Cardiac fibroblast (primary cell): ENCODE results near the gene BRMS1L.

Source experiments
- DNase-seq, 2 donors: peaks; one replicate each; pipeline versions ENCODE4 v3.0.0 to v3.0.0-alpha.2; 2010; ENCODE audit warnings: low read depth in 2 of 2
- H3K4me3 ChIP-seq, 2 donors: replicated peaks in 1 of 2; 1 replicate in 1 of 2; 2 replicates in 1 of 2; pipeline ENCODE4 v1.5.1; 2011; ENCODE audit warnings: low read depth in 2 of 2, low read length in 2 of 2, mild to moderate bottlenecking in 2 of 2, moderate library complexity in 1 of 2
- TF ChIP-seq, protein P1 (sequence below): IDR thresholded peaks from one replicate; pipeline ENCODE4 v1.5.1; 2011; ENCODE audit warnings: low read depth, mild to moderate bottlenecking, low read length, inconsistent platforms

The BRMS1L gene

DNA sequence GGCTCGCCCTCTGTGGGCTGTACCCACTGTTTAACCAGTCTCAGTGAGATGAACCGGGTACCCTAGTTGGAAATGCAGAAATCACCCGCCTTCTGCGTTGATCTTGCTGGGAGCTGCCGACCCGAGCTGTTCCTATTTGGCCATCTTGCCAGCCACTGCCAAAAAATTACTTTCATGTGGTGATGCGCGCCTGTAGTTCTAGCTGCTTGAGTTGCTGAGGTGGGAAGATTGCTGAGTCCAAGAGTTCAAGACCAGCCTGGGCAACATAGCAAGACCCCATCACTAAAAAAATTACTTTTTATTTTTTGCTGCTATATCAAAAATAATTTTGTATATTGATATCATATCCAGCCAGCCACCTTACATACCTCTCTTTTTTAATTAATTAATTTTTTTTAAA is 18.4 kb downstream of the BRMS1L start:
- TF ChIP-seq, protein P1, sequence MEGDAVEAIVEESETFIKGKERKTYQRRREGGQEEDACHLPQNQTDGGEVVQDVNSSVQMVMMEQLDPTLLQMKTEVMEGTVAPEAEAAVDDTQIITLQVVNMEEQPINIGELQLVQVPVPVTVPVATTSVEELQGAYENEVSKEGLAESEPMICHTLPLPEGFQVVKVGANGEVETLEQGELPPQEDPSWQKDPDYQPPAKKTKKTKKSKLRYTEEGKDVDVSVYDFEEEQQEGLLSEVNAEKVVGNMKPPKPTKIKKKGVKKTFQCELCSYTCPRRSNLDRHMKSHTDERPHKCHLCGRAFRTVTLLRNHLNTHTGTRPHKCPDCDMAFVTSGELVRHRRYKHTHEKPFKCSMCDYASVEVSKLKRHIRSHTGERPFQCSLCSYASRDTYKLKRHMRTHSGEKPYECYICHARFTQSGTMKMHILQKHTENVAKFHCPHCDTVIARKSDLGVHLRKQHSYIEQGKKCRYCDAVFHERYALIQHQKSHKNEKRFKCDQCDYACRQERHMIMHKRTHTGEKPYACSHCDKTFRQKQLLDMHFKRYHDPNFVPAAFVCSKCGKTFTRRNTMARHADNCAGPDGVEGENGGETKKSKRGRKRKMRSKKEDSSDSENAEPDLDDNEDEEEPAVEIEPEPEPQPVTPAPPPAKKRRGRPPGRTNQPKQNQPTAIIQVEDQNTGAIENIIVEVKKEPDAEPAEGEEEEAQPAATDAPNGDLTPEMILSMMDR = no peak
- H3K4me3 ChIP-seq = no peak overlapping the region
- DNase-seq = no peak

DNA sequence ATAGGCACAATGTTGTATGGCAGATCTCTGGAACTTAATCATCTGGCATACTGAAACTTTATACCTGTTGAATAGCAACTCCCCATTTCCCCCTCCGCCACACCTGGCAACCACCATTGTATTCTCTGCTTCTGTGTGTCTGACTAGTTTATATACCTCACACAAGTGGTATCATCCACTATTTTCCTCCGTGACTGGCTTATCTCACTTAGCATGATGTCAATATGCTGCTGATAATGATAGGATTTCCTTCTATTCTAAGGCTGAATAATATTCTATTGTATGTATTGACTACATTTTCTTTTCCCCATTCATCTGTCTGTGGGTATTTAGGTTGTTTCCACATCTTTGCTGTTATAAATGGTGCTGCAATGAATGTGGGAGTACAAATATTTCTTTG is 21.5 kb downstream of the BRMS1L start:
- H3K4me3 ChIP-seq = no peak overlapping the region
- no peak for DNase-seq
- TF ChIP-seq, protein P1 = no peak

DNA sequence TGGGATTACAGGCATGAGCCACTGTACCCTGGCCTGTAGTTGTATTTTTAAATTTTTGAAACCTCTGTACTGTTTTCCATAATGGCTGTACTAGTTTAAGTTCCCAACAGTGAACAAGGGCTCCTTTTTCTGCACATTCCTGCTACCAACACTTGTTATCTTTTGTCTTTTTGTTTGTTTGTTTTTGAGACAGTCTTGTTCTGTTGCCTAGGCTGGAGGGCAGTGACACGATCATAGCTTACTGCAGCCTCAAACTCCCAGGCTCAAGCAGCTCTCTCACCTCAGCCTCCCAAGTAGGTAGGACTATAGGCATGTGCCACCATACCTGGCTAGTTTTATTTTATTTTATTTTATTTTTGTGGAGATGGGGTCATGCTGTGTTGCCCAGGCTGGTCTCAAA is 23.0 kb downstream of the BRMS1L start:
- no peak for DNase-seq
- TF ChIP-seq, protein P1 = no peak
- no peak overlapping the region for H3K4me3 ChIP-seq

DNA sequence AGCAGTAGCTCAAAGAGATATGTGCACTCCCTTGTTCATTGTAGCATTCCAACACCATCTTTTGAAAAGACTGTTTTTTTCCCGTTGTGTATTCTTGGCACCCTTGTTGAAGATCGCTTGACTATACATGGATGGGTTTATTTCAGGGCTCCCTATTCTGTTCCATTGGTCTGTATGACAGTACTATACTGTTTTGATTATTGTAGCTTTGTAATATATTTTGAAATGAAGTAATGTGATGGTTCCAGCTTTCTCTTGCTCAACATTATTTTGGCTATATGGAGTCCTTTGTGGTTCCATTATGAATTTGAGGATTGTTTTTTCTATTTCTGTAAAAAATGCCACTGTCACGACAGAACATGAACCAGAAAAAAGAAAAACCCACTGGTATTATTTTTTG is 25.7 kb downstream of the BRMS1L start:
- no peak for DNase-seq
- no peak overlapping the region for H3K4me3 ChIP-seq
- TF ChIP-seq, protein P1 = no peak

DNA sequence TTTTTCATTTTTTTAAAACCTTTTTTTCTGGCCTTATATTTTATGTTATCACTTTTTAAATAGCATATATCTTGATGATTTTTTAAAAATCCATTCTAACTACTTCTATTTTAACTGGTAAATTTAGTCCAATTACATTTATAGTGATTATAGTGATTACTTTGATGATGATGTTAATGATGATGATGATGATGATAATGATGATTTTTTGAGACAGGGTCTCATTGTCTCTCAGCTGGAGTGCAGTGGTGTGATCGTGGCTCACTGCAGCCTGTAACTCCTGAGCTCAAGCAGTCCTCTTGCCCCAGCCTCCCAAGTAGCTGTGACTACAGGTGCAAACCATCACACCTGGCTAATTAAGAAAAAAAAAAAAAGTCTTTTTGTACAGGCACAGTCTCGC is 27.1 kb downstream of the BRMS1L start:
- no peak for DNase-seq
- TF ChIP-seq, protein P1 = no peak
- no peak overlapping the region for H3K4me3 ChIP-seq

DNA sequence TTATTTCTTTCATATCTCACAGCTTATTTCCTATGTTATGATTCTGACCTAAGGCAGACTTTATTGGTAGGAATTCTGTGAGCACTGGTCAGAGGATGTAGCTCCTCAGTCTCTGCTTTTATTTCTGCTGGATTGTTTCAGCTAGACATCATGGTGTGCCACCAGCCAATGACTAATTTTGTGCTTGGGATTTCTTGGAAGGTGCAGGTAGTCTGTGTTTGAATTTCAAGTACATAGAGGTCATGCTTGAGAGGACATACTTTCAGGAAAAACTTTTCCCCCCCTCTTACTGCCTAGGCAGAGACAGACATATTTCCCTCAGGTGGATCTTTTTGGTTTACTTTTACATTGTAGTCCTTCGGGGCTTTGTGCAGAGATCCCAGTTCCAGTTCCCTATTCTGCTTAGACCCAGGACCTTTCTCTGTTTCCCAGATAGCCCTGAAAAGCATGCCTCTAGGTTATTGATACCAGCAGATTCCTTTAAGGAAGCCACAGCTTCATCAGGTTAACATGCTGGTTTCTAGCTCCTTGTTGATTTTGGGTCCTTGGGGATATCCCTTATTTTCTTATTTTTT is 28.6 kb downstream of the BRMS1L start:
- TF ChIP-seq, protein P1 = no peak
- no peak for DNase-seq
- H3K4me3 ChIP-seq = no peak overlapping the region

DNA sequence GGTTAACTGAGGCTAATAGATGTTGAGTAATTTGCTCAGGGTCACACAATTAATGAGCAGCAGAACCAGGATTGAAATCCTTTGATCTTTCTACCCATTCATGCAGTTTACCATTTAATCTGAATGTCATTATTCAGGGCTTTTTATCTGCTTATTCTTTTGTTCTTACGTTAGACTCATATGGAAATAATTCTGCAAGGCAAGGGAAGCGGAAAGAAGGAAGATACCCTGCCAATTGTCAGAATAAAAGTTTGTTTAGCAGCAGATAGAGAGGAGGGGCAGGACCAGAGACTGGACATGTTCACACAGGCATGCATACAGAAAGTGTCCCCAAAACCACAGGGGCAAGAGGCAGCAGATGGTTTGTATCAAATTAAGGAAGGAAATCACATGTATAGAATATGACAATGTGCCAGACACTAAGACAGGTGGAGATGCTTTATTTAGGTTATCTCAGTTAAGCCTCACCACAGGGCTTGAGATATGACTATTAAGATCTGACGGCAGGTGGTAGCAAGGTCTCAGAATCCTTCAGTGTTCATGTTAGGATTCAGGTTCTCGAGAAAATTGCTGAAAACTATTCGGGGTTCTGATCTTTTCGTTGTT is 29.8 kb downstream of the BRMS1L start:
- TF ChIP-seq, protein P1 = no peak
- H3K4me3 ChIP-seq = no peak overlapping the region
- no peak for DNase-seq
